NOMO-1 (cell line): ENCODE measurements around the gene CSMD2.
"Not testable (repeated sequence)": the region's sequence is repeated elsewhere in the genome, so short reads cannot be mapped to it uniquely, and the experiment has no call there.

Experiments
- DNase-seq, 2 experiments: peaks; one replicate each; lab custom pipeline; 2025; ENCODE audit not compliant: unreplicated experiment in 2 of 2; lab: John Stamatoyannopoulos, UW

CSMD2 gene

GRCh38 chr1:33527934-33528333, 637.1 kb downstream of the CSMD2 start:
- no peak for DNase-seq

GRCh38 chr1:33524586-33524985, 640.4 kb downstream of the CSMD2 start:
- DNase-seq, result peak; percentile 34 to 75

GRCh38 chr1:33519240-33519884, 645.7 kb downstream of the CSMD2 start:
- DNase-seq, result no peak

- DNase-seq, result no peak
These were observed 647.3 kb downstream of the CSMD2 start for GRCh38 chr1:33517596-33518250.

GRCh38 chr1:33516891-33517567, 648.0 kb downstream of the CSMD2 start:
- DNase-seq, result no peak

GRCh38 chr1:33516428-33516827, 648.6 kb downstream of the CSMD2 start:
- no peak for DNase-seq

GRCh38 chr1:33515607-33516006, 649.4 kb downstream of the CSMD2 start:
- no peak for DNase-seq

GRCh38 chr1:33515112-33515511, 649.9 kb downstream of the CSMD2 start:
- DNase-seq, result no peak

- DNase-seq, result no peak
These were observed 652.6 kb downstream of the CSMD2 start for GRCh38 chr1:33512226-33513011.

GRCh38 chr1:33509276-33509675, 655.8 kb downstream of the CSMD2 start:
- not testable (repeated sequence) for DNase-seq

- DNase-seq, result no peak
These were observed 656.9 kb downstream of the CSMD2 start for GRCh38 chr1:33508151-33508550.

- no peak for DNase-seq
These were observed 657.4 kb downstream of the CSMD2 start for GRCh38 chr1:33507661-33508060.

GRCh38 chr1:33503506-33503905, 661.5 kb downstream of the CSMD2 start:
- DNase-seq, result no peak

- DNase-seq, result no peak
These were observed 662.3 kb downstream of the CSMD2 start for GRCh38 chr1:33502726-33503125.

- no peak for DNase-seq
These were observed 663.3 kb downstream of the CSMD2 start for GRCh38 chr1:33501774-33502173.

- peak; percentile 32 to 34 for DNase-seq
These were observed 663.7 kb downstream of the CSMD2 start for GRCh38 chr1:33501309-33501708.

- no peak for DNase-seq
These were observed 664.5 kb downstream of the CSMD2 start for GRCh38 chr1:33500547-33500946.

GRCh38 chr1:33497410-33497809, 667.6 kb downstream of the CSMD2 start:
- DNase-seq, result no peak

- DNase-seq, result no peak
These were observed 670.1 kb downstream of the CSMD2 start for GRCh38 chr1:33494929-33495328.

GRCh38 chr1:33488624-33489023, 676.4 kb downstream of the CSMD2 start:
- no peak for DNase-seq

- DNase-seq, result no peak
These were observed 682.6 kb downstream of the CSMD2 start for GRCh38 chr1:33482412-33482811.
